ENCODE data around the gene MAPK14.

Gene MAPK14

DNA sequence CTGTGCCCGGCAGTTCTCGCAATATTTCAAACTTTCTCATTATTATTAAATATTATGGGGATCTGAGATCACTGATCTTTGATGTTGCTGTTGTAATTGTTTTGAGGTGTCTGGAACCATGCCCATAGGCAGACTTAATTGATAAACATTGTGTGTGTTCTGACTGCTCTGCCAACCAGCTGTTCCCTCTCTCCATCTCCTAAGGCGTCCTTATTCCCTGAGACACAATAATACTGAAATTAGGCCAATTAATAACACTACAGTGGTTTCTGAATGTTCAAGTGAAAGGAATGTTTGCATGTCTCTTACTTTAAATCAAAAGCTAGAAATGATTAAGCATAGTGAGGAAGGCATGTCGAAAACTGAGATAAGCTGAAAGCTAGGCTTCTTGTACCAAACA lies 7.6 kb downstream of the MAPK14 start:
- DNase-seq (ENCODE audit: low read depth in 2 of 2), result no peak

- DNase-seq (ENCODE audit: low read depth in 2 of 2), result no peak
Measured at GRCh38 chr6:36038120-36038876, 10.7 kb downstream of the MAPK14 start.

DNA sequence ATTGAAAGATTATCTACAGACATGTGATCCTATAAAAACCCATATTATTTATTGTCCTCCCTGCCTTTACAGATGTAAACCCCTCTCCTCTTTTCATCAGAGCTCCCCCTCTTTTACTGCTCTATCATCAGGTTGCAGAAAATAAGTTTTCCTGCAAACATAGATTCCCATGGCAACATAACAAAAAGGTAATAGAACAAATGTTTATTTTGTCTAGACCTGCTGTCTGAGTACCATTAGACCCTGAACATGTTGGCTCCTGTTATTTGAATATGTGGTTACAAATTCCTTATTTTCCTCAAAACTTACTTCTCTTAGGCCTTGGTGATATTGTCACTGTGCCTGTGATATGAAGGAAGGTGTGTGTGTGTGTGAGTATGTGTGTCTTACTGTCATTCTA lies 11.5 kb downstream of the MAPK14 start:
- DNase-seq (ENCODE audit: low read depth in 2 of 2), result no peak

GRCh38 chr6:36040958-36041357 lies 13.3 kb downstream of the MAPK14 start:
- no peak for DNase-seq (ENCODE audit: low read depth in 2 of 2)

- no peak for DNase-seq (ENCODE audit: low read depth in 2 of 2)
Measured at GRCh38 chr6:36042618-36043260, 15.1 kb downstream of the MAPK14 start.

DNA sequence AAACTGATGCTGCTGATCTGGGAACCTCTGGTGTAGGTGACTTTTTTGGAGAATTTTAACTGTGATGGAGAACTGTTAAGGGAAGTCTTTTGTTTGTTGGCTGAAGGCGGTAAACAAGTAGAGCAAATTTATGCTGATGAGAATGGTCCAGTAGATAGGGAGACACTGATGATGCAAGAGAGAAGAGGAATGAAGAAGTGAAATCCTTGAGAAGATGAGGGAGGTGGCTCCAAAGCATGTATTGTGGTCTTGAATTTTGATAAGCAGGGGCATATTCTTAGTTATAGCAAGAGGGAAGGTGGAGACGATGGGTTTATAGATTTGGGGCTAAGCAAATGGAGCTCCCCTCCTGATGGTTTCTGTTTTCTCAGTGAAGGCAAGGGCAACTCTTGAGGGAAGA lies 22.0 kb downstream of the MAPK14 start:
- no peak for DNase-seq (ENCODE audit: low read depth in 2 of 2)

DNA sequence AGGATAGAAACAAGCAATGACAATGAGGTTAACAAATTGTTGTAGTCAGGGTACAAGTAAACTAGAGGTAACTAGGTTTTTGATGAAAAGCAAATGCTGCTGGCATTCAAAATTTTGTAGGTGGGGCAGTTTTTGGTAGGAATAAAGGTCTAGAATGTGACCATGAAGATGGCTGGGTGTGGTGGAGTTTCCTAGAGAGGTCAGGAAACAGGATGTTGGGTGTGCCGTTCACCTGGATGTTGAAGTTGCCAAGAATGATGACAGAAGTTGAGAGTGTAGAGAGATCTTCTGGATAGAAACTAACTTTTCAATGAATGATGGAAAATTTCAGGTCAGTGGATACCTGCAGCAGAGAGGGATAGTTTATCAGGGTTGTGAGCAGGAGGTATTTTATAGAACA lies 22.7 kb downstream of the MAPK14 start:
- DNase-seq (ENCODE audit: low read depth in 2 of 2), result no peak

- DNase-seq (ENCODE audit: low read depth in 2 of 2), result no peak
Measured at GRCh38 chr6:36050947-36051710, 23.5 kb downstream of the MAPK14 start.

GRCh38 chr6:36052097-36052496 lies 24.5 kb downstream of the MAPK14 start:
- DNase-seq (ENCODE audit: low read depth in 2 of 2), result no peak

DNA sequence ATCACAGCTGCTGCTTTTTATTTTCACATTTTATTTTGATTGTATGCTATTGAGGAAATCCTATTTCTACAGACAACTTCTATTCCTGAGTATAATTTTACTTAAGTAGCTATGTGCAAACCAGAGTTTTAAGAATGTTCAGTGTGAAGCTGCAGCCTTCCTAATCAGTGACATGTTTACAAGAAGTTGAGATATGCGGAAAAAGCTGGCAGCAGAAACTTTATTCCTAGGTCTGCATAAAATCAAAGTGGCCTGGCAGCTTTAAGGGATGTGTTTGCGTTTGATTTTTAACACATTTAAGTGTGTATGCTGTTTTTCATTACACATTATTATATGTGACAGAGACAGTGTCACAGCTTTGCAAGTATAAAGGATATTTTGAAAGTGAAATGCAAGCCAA lies 26.3 kb downstream of the MAPK14 start:
- no peak for DNase-seq (ENCODE audit: low read depth in 2 of 2)

DNA sequence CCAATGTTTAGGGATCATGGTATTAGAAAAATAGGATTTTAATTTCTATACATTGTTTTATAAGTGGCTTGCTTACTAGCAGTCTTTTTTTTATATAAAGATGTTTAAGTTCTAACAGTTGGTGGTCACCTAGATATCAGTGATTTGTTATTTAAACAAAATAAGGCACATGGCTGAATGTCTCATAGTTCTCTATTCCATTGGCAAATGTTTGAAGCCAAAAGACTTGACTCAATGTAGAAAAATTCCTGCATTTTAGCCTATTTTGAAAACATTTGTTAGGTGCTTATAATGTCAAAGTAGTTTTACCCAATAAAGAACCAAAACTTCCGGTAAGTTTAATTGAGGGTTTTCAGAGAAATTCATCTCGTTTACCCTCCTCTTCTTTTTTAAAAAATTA lies 26.8 kb downstream of the MAPK14 start:
- DNase-seq (ENCODE audit: low read depth in 2 of 2), result no peak

DNA sequence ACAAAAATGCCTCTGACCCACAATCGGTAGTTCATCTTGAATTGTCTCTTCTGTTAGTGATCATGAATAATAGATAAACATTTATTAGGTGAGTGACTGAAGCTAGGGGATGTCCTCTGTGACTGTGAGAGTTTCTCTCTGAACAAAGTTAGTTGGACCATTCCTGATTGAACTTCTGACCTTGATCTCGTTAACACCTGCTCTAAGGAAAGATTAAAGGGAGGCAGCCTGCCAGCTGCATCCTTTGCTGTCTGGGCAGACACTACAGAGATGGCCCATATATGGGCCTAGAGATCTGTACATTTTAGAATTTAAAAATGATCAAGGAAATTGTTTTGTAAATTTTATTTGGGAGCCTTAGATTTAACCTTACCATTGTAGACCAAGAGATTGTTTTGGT lies 27.3 kb downstream of the MAPK14 start:
- no peak for DNase-seq (ENCODE audit: low read depth in 2 of 2)

DNA sequence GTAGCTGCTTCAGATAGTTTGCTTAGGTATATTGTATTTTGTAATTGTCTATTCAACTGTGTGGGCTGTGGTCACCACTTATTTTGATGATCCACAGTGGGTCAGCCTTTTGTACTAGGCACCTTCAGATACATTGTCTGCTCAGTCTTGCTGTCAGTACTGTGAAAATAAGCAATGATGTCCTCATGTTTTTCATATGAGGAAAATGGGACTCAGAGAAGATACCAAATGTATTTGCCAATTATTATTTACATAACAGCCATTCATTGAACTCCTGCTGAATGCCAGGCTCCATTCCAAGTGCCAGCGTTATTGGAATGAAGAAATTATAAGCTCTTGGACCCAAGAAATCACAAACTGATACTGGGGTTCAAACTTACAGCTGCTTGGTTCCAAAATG lies 28.6 kb downstream of the MAPK14 start:
- DNase-seq (ENCODE audit: low read depth in 2 of 2), result no peak

- DNase-seq (ENCODE audit: low read depth in 2 of 2), result no peak
Measured at GRCh38 chr6:36061236-36061635, 33.6 kb downstream of the MAPK14 start.

- no peak for DNase-seq (ENCODE audit: low read depth in 2 of 2)
Measured at GRCh38 chr6:36062247-36062646, 34.6 kb downstream of the MAPK14 start.

DNA sequence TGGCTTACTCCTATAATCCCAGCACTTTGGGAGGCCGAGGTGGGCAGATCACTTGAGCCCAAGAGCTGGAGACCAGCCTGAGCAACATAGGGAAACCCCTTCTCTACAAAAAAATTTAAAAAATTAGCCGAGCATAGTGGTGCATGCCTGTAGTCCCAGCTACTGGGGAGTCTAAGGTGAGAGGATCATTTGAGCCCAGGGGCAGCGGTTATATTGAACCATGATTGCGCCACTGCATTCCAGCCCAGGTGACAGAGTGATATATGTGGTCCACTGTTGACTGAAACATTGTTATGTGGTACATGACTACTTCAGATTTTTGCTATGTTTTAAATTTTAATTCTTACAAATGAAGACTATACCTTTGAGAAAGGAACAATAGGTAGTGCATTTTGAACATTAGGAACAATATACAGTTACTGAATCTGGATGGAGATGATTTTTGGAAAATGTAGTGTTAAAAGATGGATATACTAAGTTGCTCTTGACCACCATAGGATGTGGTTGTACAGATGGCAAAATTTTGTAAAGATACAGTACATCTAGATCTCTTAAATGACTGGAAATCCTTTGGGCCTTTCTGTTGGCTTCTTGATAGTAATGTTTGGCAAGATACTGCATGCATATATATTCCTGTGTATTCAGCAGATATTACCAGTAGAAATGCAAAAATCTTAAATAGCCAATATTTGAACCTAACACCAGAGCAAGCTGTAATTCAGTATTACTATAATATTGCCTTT lies 35.9 kb downstream of the MAPK14 start:
- DNase-seq (ENCODE audit: low read depth in 2 of 2), result no peak

GRCh38 chr6:36064770-36065396 lies 37.3 kb downstream of the MAPK14 start:
- no peak for DNase-seq (ENCODE audit: low read depth in 2 of 2)

GRCh38 chr6:36065916-36066315 lies 38.3 kb downstream of the MAPK14 start:
- no peak for DNase-seq (ENCODE audit: low read depth in 2 of 2)

- no peak for DNase-seq (ENCODE audit: low read depth in 2 of 2)
Measured at GRCh38 chr6:36066817-36067216, 39.2 kb downstream of the MAPK14 start.

- DNase-seq (ENCODE audit: low read depth in 2 of 2), result no peak
Measured at GRCh38 chr6:36067374-36068011, 39.9 kb downstream of the MAPK14 start.

- no peak for DNase-seq (ENCODE audit: low read depth in 2 of 2)
Measured at GRCh38 chr6:36068012-36068392, 40.4 kb downstream of the MAPK14 start.
